ENCODE data around the gene TTPAL.
A peak's percentile ranks its signal among the peaks of the same experiment; 100 is the strongest.

DNA sequence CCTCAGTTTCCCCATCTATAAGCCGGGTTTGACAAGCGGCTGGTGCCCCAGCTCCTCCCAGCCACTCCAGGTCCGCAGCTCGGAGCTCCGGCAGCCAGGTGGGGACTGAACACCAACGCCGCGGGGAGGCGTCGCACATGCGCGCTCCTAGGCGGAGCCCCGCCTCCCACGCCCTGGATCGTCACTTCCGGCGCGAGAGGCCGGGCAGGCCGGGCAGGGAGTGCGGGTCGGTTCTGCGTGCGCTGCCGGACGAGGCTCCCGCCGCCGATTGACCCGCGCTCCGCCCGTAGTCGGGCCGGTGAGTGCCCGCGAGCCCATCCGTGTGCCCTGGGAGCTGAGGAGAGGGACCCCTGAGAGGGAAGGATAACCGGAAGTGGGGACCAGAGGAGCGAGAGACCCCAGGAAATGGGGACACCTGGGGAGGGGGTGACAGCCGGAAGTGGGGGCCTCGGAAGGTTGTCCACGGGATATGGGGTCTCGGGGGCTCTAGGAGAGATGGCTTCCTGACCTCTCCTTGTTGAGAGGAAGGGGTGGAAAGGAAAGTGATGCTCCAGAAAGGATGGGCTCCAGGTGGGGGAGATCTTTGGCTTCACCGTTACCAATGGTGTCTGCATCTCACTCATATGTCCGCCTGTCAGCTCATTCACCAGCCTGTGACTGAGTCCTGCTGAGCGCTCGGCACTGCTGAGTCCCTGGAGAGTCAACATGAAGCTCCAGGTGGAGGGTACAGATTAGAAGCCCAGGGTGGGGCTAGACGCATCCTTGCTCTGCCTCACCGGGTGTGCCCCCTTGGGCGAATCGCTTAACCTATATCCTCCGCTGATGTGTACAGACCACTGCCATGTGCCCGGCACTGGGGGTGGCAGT lies at the start of gene TTPAL:
- TF ChIP-seq, protein P1, sequence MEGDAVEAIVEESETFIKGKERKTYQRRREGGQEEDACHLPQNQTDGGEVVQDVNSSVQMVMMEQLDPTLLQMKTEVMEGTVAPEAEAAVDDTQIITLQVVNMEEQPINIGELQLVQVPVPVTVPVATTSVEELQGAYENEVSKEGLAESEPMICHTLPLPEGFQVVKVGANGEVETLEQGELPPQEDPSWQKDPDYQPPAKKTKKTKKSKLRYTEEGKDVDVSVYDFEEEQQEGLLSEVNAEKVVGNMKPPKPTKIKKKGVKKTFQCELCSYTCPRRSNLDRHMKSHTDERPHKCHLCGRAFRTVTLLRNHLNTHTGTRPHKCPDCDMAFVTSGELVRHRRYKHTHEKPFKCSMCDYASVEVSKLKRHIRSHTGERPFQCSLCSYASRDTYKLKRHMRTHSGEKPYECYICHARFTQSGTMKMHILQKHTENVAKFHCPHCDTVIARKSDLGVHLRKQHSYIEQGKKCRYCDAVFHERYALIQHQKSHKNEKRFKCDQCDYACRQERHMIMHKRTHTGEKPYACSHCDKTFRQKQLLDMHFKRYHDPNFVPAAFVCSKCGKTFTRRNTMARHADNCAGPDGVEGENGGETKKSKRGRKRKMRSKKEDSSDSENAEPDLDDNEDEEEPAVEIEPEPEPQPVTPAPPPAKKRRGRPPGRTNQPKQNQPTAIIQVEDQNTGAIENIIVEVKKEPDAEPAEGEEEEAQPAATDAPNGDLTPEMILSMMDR (IDR thresholded peaks at IDR 0.05): peak; percentile 45 to 70 (median 57)
- TF ChIP-seq EP300 (IDR thresholded peaks at IDR 0.05): no peak

Measured in esophagus muscularis mucosa (tissue), 3 donors.